Activated CD4-positive, CD25-positive, alpha-beta regulatory T cell treated with anti-CD3 and anti-CD28 coated beads, Interleukin-2, amount 50 U/mL, for 24 hours (primary cell): ENCODE results near the gene TTLL9.
"Not testable (repeated sequence)": the region's sequence is repeated elsewhere in the genome, so short reads cannot be mapped to it uniquely, and the experiment has no call there.

Experiments
- ATAC-seq, 2 donors: fragments of 150-1000 bp; cut with Tn5 transposase; one replicate each; pipeline ENCODE4 v1.10.0; 2021; ENCODE audit warnings: mild to moderate bottlenecking in 1 of 2, moderate library complexity in 1 of 2

TTLL9 gene

DNA sequence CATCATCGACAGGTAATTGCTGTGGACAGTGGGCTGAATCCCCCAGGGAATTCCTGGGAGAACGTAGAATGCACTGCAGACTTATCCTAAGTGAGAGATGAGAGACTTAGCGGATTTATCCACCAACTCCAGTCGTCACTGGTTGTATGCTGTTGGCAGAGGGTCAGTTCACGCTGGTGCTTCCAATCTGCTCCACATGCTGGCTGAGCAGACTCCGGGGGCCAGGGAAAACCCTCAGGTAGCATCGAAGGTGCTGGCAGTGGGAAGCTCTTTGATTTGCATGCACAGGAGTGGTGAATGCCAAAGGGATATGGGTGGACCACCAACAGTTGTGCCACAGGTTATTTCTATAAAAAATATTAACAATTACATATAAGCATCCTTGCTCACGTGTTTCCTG is 20.2 kb downstream of the TTLL9 start:
- no peak for ATAC-seq

DNA sequence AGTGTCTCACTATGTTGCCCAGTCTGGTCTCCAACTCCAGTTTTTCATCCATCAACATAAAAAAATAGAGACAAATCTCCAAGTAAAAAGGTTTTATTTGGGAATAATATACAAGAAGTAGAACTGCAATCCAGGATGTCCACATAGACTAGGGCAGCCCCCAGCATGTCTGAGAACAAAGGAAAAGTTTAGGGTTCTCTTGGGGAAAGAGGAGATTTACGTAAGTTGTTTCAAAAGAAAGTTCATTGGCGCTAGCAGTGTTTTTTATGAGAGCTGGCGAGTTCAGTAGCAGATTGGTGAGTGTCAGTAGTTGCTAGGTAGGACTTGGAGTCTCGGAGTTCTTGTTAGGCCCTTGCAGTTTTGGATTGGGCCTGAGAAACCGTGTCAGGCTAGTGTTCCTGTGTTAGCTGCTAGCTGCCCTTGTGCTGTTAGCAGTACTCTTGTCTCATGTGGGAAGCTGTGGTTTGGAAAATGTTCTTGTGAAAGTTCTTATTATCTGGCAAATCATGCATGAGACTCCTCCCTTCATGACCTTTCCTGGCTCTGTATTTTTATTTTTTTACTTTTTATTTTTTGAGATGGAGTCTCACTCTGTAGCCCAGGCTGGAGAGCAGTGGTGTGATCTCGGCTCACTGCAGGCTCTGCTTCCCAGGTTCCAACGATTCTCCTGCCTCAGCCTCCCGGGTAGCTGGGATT is 24.7 kb downstream of the TTLL9 start:
- ATAC-seq, result peak; percentile 38 to 58

DNA sequence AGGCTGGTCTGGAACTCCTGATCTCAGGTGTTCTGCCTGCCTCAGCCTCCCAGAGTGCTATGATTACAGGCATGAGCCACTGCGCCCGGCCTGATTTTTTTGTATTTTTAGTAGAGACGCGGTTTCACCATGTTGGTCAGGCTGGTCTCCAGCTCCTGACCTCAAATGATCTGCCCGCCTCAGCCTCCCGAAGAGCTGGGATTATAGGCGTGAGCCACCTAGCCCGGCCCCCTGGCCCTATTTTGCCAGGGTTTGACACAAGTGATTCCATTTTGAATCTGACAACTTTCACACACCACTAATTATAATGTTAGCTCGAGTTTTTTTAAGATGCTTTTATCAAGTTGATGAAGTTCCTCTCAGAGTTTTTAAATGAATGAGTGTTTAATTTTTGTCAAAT is 25.6 kb downstream of the TTLL9 start:
- no peak for ATAC-seq

DNA sequence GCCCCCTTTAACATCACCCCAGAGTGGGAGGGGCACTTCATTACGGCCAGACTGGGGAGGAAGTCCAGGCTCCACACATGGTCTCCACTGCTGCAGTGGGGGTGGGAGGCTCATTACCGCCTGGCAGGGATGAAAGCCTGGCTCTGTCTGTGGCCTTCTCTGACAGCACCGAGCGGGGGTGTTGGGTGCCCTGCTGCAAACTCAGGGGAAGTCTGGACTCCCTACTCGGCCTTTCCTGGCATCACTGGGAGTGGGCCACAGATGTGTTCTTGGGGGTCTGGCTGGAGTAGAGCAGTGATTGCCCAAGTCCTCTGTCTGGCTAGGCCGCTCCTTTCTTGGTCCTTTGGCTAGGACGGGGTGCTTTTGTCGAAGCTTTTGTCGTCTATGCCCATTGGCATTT is 27.1 kb downstream of the TTLL9 start:
- ATAC-seq, result no peak

DNA sequence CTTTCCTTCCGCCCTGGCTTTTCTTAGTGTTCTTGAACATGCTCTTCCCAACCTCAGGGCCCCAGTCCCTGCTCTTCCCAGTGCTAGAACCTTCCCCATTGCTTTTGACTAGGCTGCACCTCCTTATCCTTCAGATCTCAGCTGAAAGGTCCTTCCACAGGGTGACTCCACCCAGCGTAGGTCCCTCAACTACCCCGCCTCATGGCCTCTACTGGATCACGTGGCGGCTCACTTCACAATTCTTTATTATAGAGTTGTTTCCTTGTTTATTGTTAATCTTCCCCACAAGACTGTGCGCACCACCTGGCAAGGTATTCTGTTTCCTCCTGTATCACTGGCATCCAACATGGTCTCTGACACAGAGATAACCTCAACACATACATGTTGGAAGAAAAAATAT is 31.2 kb downstream of the TTLL9 start:
- no peak for ATAC-seq

DNA sequence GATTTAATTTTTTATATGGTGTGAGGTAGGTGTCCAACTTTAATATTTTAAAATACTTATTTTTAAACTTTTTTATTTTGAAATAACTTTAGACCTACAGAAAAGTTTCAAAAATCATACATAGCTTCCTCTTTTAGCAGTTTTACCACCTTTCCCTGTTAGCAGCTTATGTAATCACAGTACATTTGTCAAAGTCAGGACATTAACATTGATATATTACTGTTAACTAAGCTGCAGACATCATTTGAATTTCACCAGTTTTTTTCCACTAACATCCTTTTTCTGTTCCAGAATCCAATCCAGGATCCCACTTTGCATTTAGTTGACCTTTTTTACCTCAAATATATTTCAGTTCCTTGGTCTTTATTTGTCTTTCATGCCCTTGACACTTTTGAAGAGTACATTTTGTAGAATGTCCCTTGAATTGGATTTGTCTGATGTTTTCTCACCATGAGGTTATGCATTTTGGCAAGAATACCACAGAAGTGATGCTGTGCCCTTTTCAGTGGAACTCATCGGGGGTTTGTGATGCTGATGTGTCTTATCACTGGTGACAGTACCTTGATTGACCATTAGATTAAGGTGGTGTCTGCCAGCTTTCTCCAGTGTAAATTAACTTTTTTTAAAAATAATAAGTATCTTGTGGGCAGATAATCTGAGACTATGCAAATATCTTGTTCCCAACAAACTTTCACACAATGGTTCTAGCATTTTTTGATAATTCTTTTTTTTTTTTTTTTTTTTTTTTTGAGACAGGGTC is 33.4 kb downstream of the TTLL9 start:
- no peak for ATAC-seq

DNA sequence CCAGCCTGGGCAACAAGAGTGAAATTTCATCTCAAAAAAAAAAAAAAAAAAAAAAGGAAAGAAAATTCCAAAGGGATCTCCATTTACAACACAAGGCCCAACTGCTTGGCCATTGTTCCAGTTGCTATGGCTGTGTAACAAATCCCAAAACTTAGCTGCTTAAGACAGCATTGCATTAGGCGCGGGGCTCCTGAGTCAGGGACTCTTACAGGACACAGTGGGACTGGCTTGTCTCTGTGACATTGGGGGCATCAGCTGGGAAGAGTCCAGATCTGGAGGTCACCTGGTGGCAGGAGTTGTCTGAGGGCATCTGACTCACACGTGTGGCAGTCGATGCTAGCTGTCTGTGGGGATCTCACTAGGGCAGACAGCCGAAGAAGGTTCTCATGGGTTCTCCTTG is 35.6 kb downstream of the TTLL9 start:
- no peak for ATAC-seq

DNA sequence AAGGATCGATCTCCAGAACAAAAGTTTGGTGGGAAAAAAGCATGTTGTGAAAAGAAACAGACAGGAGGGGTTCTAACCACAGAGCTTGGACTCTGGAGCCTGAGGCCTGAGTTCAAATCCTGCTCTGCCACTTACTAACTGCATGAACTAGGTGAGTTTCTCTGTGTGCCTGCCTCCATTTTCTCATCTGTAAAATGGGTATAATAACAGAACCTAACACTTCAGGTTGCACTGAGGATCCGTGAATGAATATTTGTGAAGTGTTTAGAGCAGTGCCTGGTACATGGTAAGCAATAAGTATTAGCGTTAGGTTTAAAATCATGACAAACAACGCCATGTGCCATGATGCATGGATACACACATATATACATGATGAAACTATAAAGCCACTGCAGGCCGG is 36.6 kb downstream of the TTLL9 start:
- ATAC-seq, result no peak

DNA sequence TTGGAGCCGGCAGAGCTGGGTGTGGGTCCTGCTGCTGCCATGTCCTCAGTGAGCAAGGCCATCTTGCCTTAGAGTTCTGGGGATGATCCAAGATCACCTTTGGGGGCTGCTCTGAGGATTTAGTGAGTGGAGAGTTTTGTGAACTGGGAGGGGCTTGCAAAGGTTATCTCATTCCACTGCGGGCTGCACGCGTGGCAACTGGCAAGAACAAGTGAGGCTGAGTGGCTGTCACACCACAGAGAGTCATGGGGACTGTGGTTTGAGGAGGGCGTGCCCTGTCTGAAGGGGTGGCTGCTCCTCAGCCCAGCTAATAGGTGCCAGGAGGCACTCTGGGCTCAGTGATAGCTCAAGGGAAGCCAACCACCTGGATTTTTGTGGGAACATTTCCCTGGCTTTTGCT is 37.6 kb downstream of the TTLL9 start:
- ATAC-seq, result no peak

DNA sequence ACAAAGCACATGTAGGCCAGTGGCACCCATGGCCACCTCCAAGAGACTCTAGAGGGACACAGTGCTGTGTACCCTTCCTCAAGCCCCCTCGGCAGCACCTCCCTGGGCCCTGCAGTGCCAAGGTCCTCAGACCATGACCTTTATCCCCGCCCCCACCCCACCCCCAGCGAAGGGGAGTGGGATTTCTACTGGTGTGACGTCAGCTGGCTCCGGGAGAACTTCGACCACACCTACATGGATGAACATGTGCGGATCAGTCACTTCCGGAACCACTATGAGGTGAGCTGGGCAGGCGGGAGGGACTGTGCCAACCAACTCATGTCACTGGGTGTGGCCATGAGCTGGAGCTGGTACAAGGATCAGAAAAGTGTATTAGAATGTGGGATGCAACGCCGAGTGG is 38.0 kb downstream of the TTLL9 start:
- ATAC-seq, result no peak

DNA sequence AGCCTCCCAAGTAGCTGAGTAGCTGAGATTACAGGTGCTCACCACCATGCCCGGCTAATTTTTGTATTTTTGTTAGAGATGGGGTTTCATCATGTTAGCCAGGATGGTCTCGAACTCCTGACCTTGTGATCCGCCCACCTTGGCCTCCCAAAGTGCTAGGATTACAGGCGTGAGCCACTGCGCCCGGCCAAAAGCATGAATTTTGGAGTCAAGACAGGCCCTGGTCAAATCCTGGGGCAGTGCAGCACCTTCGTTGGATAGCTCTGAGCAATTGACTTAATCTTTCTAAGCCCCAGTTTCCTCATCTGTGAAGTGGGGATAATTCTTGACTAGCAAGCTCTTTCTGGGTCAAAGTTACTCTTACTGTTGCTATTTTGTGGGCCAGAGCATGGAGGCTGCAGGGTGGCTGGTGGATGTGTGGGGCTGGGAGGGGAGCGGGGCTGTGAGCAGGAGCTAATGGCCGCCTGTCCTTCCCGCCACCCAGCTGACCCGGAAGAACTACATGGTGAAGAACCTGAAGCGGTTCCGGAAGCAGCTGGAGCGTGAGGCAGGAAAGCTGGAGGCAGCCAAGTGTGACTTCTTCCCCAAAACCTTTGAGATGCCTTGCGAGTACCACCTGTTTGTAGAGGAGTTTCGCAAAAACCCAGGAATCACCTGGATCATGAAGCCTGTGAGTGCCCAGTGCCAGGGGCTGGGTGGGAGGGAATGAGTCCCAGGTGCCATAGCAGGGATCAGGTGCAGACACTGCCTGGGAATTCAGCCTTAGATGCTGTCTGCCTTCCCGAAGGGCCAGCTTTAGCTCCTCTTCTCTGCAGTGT is 39.0 kb downstream of the TTLL9 start:
- no peak for ATAC-seq

DNA sequence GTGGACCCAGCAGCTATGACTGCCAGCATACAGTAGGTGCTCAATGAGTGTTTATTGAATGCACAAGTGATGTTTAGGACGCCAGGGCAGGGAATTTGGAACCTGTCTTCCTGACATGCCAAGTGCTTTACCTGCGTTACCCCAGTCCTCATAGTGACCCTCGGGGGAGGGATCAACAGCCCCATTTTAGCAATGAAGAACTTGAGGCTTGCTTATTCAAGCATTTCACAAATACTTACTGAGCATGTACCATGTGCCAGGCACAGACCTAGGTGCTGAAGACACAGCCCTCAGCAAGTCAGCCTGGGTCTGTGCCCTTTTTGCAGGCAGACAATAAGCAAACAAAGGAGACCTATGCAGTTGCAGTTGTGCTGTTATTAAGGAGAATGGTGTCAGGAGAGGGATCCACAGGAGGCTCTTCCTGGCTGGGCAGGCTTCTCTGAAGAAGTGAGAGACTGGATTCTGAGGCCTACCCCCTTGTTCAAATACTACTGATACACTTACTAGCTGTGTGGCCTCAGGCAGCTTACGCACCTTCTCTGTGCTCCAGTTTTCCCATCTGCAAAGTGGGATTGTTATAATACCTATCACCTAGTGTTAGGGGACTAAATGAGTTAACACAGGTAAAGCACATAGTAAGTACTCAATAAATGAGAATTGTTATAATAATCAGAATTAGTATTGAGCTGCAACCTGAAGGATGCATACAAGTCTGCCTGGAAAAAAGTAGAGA is 39.8 kb downstream of the TTLL9 start:
- ATAC-seq, result no peak

DNA sequence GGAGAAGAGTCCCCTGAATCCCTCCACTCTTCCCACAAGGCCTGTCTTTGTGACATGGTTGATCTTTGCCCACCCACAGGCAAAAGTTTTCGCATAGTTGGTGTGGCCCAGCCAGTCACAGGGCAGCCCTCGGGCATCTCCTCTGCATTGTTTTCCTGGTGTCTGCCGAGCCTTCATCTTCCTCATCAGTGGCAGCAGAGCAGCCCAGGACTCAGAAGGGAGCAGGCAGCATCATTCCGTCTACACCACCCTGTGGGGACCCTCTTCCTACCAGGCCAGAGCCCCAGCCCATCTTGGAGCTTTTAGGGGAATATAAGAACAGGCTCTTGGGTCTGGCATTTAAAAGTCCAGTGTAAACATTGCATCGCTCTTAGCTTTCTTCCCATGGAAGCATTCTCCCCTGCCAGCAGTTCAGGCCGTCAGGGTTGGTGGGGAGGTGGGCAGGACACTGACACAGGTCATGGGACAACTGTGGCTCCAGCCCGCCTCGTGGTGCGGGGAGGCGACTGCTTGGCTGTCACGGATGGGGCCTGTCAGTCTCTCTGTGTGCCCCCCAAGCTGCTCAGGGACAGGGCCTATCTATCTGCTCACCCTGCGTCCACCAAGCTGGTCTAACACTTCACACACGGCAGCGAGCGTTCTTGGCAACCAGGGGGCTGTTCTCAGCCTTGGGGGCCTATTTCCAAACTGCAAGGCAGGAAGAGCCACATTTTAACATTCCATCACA is 43.2 kb downstream of the TTLL9 start:
- no peak for ATAC-seq

DNA sequence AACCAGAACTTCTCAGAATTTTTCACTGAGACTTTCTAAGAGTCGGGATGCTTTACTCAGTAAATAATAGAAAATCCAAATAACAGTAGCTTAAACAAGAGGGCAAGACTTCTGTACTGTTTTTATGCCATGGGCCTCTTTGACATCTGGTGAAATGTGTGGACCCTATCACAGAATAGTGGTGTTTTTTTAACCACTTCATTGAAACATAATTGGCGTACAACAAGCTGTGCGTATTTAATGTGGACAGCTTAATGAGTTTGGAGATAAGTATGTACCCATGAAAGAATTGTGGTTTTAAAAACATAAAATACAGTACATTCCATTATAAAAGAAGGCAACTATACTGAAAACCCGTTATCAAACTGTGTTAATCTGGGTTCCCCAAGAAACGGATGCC is 43.7 kb downstream of the TTLL9 start:
- ATAC-seq, result no peak

DNA sequence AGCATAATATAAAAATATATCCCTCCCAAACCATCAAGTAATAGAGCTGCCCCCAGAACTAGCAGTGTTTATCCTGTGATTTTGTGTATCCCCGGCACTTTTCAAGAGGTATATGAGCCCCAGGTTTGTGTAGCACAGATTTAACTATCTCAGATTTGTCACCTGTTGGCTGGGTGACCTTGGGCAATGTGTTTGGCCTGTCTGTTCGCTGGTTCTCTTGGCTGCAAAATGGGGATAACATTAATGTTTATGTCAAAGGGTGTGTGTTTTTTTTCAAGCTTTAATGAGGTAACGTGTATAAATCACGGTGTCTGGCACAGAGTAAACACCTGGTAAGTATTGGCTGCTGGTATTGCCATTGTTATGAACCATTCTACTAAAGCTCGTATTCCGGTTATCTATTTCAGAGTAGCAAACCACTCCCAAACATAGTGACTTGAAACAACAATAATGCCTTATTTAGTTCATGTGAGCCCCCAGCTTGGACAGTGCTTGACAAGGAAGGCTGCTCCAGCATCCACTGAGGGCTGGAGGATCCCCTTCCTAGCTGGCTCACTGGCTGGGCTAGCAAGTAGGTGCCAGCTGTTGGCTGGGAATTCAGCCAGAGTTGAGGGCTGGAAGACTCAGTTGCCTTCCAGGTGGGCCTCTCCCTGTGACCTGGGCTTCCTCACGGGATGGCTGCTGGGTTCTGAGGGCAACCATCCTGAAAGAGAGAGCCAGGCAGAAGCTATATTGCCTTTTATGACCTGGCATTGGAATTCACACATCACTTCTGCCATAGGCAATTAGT is 45.3 kb downstream of the TTLL9 start:
- ATAC-seq, result no peak

DNA sequence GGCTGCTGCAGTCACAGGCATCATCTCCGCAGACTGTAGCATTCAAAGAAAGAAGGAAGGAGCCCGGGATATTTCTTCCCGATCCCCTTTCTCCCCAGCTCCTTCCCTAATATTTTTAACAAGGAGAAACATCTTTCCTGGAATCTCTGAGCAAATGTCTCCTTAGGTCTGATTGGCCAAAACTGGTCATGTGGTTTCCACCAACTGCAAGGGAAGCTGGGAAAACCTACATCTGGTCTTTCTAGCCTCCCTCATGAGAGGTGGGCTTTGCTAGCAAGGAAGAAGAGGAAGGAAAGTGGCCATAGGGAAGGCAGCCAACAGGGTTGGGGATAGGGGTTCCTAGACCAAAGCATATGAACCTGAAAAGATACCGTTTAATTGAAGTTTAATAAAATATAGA is 46.3 kb downstream of the TTLL9 start:
- ATAC-seq, result no peak

DNA sequence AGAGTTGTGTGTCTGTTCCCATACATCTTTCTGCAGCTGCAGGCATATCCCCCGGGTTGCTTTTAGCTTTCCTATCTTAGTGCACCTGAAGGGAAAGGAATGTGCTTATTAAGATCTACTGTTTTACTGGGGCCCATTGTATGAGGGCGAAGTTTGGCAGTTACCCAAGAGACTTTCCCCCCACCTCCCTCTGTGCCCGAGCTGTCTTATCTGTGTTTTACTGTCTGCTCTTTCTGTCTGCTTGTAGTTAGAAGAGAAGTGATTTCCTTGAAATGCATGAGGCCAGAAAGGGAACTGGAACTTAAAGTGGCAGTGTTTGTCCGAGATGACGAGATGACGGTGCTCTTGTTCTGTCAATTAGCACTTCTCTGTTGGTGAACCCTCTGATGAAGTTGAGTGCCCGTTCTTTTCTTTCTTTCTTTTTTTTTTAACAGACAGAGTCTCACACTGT is 47.6 kb downstream of the TTLL9 start:
- ATAC-seq, result not testable (repeated sequence)

DNA sequence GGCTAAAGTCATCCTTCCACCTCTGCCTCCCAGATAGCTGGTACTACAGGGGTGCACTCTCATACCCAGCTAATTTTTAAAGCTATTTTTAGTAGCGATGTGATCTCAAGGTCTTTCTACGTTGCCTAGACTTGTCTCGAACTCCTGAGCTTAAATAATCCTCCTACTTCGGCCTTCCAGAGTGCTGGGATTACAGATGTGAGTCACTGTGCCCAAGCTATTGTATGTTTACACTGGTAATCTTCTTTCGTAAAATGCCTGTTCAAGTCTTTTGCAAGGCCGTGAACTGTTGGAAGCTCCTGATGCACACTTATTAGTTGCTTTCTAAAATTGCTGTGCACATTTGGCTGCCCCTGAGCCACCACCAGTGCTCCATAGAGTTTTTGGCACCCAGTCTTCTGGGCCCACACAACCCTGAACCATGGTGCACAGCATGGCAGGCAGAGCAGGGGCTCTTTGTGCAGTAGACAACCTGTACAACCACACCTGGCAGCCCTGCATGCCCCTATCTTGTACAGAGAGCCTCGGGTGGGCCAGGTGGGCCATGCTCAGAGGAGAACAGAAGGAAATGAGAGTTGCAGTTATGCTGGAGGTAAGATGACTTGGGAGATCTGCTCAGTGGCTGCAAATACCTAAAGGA is 48.2 kb downstream of the TTLL9 start:
- ATAC-seq, result no peak

DNA sequence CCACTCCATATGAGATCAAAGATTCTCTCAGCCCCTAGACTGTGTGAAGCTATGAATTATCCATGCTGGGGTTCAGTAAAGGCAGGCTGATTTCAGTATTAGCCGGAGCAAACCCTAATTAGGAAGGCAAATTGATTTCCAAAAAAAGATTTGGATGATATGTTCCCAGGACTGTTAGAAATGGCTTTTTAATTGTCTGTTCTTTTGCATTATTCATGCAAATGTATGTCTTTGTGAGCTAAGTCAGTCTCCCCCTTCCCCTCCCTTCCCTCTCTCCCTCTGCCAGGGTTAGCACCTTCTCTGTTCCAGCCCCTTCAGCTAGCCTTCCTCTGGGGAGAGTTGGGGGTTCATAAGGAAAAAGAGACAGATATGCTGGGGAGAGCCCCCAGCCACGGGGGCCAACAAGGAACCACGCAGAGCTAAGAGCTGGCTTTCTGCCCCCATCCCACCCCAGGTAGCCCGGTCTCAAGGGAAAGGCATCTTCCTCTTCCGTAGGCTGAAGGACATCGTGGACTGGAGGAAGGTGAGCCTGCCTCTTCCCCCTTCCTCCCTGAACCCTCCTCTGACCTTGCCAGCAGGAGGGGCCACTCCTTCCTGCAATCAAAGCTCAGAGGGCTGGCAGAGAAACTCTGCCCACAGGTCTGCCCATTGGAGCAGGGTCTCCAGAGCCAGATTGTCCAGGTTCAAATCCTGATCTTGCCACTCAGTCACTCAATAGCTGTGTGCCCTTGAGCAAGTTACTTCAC is 49.1 kb downstream of the TTLL9 start:
- ATAC-seq, result no peak

DNA sequence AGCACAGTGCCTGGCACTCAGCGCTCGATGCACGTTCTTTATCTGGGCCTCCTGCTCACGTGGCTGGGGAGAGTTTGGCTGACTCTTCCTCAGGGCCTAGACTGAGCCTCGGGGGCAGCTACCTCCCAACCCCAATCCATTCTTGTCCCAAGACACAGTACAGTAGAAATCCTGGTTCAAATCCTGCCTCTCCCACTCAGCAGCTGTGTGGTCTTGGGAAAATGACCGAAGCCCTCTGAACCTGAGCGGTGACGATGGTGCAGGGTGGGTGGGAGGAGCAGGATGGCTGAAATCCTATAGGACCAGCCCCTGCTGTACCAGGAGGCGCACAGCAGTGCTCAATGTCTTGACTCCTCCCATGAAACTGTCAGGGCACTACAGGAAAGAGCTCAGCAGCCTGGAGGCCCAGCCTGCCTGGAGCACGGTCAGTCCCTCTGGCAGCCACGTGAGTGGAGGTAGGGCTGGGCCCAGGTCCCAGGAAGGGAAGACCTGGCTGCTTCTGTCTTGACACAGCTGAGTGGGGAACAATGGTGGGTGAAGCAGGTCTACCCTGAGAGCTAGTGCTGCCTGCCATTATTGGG is 49.9 kb downstream of the TTLL9 start:
- no peak for ATAC-seq
